Measurements from ENCODE around the gene ZDBF2. TPM values are rescaled to one million over a fixed set of nuclear protein-coding genes. Genes with fewer than 3 reads are reported as not detected.

Gene ZDBF2
- polyA plus RNA-seq, 1 donor: 4.6 TPM

DNA sequence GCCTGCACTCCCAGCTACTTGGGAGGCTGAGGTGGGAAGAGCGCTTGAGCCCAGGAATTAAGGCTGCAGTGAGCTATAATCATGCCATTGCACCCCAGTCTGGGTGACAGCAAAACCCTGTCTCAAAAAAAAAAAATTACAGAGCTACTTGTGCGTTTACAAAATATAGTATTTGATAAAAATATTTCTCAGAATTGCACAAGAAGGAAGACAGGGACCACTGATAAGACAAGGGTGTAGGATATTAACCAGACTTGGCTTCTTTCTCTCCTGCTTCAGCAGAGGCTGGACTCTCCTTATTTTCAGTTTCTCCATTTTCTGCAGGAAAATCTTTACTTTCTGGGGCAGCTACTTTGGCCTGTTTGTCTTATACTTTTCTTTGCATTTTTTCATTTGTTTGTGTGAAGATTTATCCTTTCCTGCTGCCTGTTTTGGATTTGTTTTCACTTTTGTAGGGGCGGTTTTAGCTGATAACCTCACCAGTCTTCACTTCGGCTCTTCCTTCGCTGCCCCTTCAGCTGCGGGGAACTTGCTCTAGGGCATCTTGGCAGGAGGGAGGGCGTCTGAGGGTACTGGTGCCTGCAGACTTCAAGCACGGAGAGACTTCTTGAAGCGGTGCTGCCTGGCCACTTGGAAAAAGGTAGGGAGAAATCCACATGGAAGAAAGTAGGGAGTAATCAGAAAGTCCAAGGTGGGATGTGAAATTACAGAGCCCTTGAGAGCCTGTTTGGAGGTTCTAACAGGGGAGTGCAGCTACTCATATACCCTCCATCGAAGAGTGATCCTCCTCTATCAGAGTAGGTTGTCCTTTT is 14.9 kb upstream of the ZDBF2 start:
- Histone ChIP-seq H3K27ac (ENCODE audit: low read length) (no peak overlapping the region), H3K36me3 (ENCODE audit: control insufficient read depth, insufficient read depth, low read length) (no peaks in the 10 kb centered on the region), H3K4me3 (ENCODE audit: low read length) (no peak overlapping the region), H3K4me1 (ENCODE audit: control insufficient read depth, insufficient read depth, low read length) (no peaks in the 10 kb centered on the region), H3K27me3 (ENCODE audit: control insufficient read depth, insufficient read depth, low read length) (peaks cover 93% of the 10 kb centered on the region), H3K9me3 (ENCODE audit: control insufficient read depth, low read depth, low read length) (no peaks in the 10 kb centered on the region)
- 40% methylated on average over 1 of the region's 10 CpGs for WGBS (ENCODE audit: insufficient coverage, low lambda C conversion rate)
- no peak for DNase-seq

DNA sequence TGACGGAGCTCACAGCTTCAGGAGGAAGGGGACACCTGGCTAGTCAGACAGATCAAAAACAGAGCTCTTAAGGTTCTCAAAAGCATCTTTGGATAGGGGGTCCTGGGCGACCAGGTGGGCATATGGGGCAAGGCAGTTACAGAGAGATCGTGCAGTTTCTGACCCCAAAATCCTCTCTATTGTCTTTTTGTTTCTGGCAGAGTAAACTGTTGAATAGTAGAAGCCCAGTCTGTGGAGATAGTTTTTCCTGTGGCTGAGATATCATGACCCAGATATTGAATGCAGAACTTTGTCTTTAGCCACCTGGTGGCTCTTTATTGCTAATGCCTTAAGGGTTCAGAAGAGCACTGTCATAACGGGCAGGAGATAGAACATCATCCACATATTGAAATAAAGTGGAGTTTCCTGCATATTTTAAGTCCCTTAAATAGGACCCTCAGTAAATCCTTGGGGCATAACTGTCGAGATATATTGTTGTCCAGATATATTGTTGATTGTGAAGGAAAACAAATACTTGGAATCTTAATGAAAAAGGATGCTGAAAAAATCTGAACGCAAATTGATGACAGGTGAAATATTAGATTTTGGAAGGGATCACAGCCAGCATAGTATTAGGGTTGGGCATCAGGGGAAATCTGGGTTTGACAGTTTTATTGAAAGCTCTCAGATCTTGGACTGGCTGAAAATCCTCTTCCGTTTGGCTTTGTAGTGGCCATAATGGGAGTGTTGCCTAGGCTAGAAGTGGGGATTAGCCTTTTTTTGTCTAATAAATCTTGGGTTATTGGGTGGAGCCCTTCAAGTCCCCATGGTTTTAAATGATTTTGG is 14.1 kb upstream of the ZDBF2 start:
- no peak overlapping the region for H3K27ac ChIP-seq (ENCODE audit: low read length)
- H3K4me3 ChIP-seq (ENCODE audit: low read length): no peak overlapping the region
- no peaks in the 10 kb centered on the region for H3K4me1 ChIP-seq (ENCODE audit: control insufficient read depth, insufficient read depth, low read length)
- no peaks in the 10 kb centered on the region for H3K9me3 ChIP-seq (ENCODE audit: control insufficient read depth, low read depth, low read length)
- DNase-seq: no peak
- 69% methylated on average over 1 of the region's 7 CpGs for WGBS (ENCODE audit: insufficient coverage, low lambda C conversion rate)
- no peaks in the 10 kb centered on the region for H3K36me3 ChIP-seq (ENCODE audit: control insufficient read depth, insufficient read depth, low read length)
- peaks cover 94% of the 10 kb centered on the region for H3K27me3 ChIP-seq (ENCODE audit: control insufficient read depth, insufficient read depth, low read length)

DNA sequence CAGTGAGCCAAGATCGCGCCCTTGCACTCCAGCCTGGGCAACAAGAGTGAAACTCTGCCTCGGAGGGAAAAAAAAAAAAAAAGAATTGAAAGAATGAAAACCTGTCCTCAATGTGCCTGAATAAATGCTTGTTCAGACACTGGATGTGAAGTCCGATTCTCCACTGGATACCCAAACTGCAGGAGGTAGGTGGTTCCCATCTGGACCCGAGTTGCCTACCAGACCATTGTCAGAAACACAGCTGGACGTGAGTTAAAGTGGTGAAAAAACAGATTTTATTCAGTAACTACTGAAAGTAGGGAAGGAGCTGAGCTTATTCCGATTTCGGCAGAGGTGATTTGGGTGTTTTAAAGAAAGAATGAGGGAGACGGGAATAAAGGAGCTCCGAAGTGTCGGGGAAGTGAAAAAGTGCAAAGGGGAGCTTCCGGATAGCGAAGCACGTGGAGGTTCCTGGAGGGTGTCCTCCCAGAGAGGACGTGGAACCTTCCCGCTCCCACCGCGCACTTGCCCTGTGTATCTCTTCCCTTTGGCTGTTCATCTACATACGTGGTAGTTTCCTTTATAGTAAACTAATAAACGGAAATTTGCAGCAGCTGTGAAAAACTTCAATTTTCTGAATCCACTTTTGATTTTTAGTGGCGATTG is 10.4 kb upstream of the ZDBF2 start:
- no peak overlapping the region for H3K4me3 ChIP-seq (ENCODE audit: low read length)
- 38% methylated on average over 10 of the region's 21 CpGs for WGBS (ENCODE audit: insufficient coverage, low lambda C conversion rate)
- H3K36me3 ChIP-seq (ENCODE audit: control insufficient read depth, insufficient read depth, low read length): no peaks in the 10 kb centered on the region
- peaks cover 91% of the 10 kb centered on the region for H3K27me3 ChIP-seq (ENCODE audit: control insufficient read depth, insufficient read depth, low read length)
- H3K9me3 ChIP-seq (ENCODE audit: control insufficient read depth, low read depth, low read length): no peaks in the 10 kb centered on the region
- no peak for DNase-seq
- no peaks in the 10 kb centered on the region for H3K4me1 ChIP-seq (ENCODE audit: control insufficient read depth, insufficient read depth, low read length)
- no peak overlapping the region for H3K27ac ChIP-seq (ENCODE audit: low read length)

DNA sequence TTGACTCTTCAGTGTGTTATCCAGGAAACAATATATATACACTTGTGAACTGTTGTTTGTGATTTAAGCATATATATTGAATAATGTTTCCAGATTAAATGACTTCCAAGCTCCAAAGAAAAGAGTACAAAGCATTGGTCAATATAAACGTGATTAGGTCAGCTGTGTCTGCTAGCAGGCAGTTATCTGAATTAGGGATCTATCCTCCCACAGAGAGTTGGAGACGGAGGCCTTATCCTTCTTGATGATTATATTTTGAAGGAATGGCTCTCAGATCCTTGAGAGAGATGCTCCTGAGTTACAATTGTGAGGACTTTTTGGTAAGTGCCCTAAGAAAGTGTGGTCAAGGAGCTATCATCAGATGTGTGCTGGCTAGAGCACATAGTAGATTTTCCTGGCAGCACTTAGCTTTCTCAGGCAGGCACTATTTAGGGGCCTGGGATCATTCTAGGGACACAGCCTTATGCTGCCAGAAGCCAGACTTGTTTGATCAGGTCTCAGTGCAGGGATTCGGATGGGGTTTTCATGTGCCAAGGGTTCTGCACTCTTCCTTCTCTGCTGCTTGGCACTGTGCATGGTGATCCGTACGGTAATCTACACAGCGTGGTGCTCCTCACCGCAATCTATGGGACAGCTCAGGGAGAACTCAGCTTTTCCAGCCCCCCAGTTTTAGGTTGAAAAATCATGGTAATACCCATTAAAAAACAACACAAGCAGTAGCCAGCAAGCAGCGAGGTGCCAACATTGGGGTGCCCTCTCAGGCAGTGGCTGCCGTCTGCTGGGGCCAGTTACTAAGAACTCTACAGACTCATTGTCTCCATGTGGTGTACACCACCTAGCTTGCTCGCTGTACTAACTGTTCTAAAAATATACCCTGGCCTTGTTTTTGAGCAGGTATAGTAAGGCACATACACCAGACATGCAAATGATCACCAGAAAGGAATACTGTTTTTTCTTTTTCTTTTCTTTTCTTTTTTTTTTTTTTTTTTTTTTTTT is 8.0 kb upstream of the ZDBF2 start:
- H3K27me3 ChIP-seq (ENCODE audit: control insufficient read depth, insufficient read depth, low read length): peaks cover 83% of the 10 kb centered on the region
- no peaks in the 10 kb centered on the region for H3K4me1 ChIP-seq (ENCODE audit: control insufficient read depth, insufficient read depth, low read length)
- no peak overlapping the region for H3K4me3 ChIP-seq (ENCODE audit: low read length)
- no peaks in the 10 kb centered on the region for H3K9me3 ChIP-seq (ENCODE audit: control insufficient read depth, low read depth, low read length)
- DNase-seq: no peak
- WGBS (ENCODE audit: insufficient coverage, low lambda C conversion rate): no CpG with 5 or more reads among the region's 10 CpGs
- no peaks in the 10 kb centered on the region for H3K36me3 ChIP-seq (ENCODE audit: control insufficient read depth, insufficient read depth, low read length)
- H3K27ac ChIP-seq (ENCODE audit: low read length): no peak overlapping the region

DNA sequence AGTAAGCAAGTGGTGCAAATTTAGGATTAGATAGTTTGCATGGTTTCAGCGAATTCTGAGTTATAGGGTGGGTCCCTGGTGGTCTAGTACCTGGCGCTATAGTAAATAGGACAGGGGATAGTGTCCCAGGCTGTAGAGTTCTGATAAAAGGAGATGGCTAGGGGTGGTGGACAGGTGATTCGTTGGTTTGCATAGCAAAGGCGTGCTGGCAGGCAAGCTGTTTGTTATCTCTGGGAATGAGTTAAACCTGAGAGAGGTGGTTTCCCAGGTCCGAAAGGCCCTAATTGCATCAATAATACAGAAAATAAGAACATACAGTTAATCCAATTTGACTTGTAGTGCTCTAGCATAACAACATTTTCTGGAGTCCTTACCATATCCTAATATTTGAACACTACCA is 6.9 kb upstream of the ZDBF2 start:
- 14% methylated on average over 1 of the region's 5 CpGs for WGBS (ENCODE audit: insufficient coverage, low lambda C conversion rate)
- DNase-seq: no peak
- Histone ChIP-seq H3K36me3 (ENCODE audit: control insufficient read depth, insufficient read depth, low read length) (no peaks in the 10 kb centered on the region), H3K4me1 (ENCODE audit: control insufficient read depth, insufficient read depth, low read length) (no peaks in the 10 kb centered on the region), H3K9me3 (ENCODE audit: control insufficient read depth, low read depth, low read length) (no peaks in the 10 kb centered on the region), H3K4me3 (ENCODE audit: low read length) (no peak overlapping the region), H3K27me3 (ENCODE audit: control insufficient read depth, insufficient read depth, low read length) (peaks cover 81% of the 10 kb centered on the region), H3K27ac (ENCODE audit: low read length) (no peak overlapping the region)

DNA sequence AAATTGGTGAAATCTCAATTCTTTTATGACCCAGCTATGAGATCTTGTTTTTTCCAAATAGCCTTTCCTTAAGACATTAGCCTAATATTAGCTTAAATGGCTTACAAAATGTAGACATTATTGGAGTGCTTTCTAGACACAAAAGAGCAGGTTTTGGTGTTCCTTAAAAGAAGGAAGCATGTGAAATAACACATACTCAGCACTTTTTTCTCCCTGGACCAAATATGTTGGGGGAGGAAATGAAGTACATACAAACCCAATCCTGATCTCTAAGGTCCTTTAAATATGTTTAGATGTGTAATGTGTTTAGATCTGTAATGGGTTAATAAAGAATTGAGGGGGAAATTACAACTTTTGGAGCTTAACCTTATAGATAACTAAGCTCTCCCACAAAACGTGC is 3.4 kb upstream of the ZDBF2 start:
- no peak for DNase-seq
- H3K27ac ChIP-seq (ENCODE audit: low read length): no peak overlapping the region
- no peak overlapping the region for H3K4me3 ChIP-seq (ENCODE audit: low read length)
- H3K27me3 ChIP-seq (ENCODE audit: control insufficient read depth, insufficient read depth, low read length): peaks cover 82% of the 10 kb centered on the region
- WGBS (ENCODE audit: insufficient coverage, low lambda C conversion rate): no CpG with 5 or more reads among the region's 1 CpG
- no peaks in the 10 kb centered on the region for H3K36me3 ChIP-seq (ENCODE audit: control insufficient read depth, insufficient read depth, low read length)
- peaks cover 3% of the 10 kb centered on the region for H3K9me3 ChIP-seq (ENCODE audit: control insufficient read depth, low read depth, low read length)
- no peaks in the 10 kb centered on the region for H3K4me1 ChIP-seq (ENCODE audit: control insufficient read depth, insufficient read depth, low read length)

DNA sequence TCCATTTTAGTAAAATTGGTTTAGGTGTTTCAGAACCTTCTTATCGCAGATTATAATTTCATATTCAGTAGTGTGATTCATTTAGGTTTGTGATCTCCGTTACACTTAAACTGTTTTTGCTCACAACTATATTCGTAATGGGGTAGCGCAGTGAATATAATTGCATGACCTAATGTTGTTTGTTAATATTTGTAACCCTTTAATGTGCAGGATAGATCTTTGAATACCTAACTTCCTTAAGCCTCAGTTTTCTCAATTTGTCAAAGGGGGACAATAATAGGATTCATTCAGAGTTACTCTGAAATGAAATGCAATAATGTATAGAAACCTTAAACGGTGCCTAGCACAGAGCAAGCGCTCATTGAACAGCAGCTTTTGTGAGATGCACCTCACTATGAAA is 558 bp upstream of the ZDBF2 start:
- WGBS (ENCODE audit: insufficient coverage, low lambda C conversion rate): 33% methylated on average over 1 of the region's 6 CpGs
- H3K4me1 ChIP-seq (ENCODE audit: control insufficient read depth, insufficient read depth, low read length): no peaks in the 10 kb centered on the region
- no peak for DNase-seq
- H3K27ac ChIP-seq (ENCODE audit: low read length): peak overlapping the region; percentile 1
- peak overlapping the region; percentile 59 for H3K4me3 ChIP-seq (ENCODE audit: low read length)
- H3K36me3 ChIP-seq (ENCODE audit: control insufficient read depth, insufficient read depth, low read length): no peaks in the 10 kb centered on the region
- peaks cover 72% of the 10 kb centered on the region for H3K27me3 ChIP-seq (ENCODE audit: control insufficient read depth, insufficient read depth, low read length)
- H3K9me3 ChIP-seq (ENCODE audit: control insufficient read depth, low read depth, low read length): peaks cover 3% of the 10 kb centered on the region

DNA sequence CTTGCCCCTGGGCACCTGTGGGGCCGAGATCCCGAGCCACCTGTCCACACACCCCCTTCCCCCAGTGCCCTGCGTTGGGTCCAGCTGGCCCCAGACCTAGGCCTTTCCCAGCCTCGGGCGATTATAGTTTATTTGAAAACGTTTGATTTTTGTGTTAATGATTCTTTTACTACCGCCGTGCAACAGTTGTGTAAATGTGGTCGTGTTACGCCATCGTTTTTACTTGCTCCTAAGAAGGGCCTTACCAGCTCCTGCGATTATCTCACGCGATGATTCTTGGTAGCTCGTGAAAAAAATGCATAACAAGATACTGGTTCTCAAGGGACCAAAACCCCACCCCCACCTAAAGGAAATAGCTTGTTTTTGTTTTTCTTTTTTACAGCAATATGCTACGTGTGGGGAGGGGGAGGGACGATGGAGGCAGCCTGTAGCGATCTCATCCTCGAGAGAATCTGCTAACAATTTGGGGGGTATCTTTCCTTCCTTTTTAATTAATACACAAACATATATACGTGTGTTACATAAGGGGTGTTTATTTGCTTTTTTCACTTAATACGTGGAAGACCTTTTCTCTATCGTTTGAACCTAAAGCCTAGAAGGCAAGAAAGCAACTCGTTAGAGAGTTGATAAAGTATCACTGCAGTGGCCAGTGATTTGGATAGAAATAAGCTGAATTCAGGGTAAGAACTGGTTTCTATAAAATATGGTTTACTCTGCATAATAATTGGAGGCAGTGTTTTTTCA is 1.0 kb downstream of the ZDBF2 start:
- WGBS (ENCODE audit: insufficient coverage, low lambda C conversion rate): 10% methylated on average over 2 of the region's 23 CpGs
- peaks cover 3% of the 10 kb centered on the region for H3K9me3 ChIP-seq (ENCODE audit: control insufficient read depth, low read depth, low read length)
- peak overlapping the region; percentile 59 for H3K4me3 ChIP-seq (ENCODE audit: low read length)
- H3K4me1 ChIP-seq (ENCODE audit: control insufficient read depth, insufficient read depth, low read length): no peaks in the 10 kb centered on the region
- H3K36me3 ChIP-seq (ENCODE audit: control insufficient read depth, insufficient read depth, low read length): no peaks in the 10 kb centered on the region
- DNase-seq: peak; percentile 5 to 47
- H3K27ac ChIP-seq (ENCODE audit: low read length): no peak overlapping the region
- peaks cover 67% of the 10 kb centered on the region for H3K27me3 ChIP-seq (ENCODE audit: control insufficient read depth, insufficient read depth, low read length)

DNA sequence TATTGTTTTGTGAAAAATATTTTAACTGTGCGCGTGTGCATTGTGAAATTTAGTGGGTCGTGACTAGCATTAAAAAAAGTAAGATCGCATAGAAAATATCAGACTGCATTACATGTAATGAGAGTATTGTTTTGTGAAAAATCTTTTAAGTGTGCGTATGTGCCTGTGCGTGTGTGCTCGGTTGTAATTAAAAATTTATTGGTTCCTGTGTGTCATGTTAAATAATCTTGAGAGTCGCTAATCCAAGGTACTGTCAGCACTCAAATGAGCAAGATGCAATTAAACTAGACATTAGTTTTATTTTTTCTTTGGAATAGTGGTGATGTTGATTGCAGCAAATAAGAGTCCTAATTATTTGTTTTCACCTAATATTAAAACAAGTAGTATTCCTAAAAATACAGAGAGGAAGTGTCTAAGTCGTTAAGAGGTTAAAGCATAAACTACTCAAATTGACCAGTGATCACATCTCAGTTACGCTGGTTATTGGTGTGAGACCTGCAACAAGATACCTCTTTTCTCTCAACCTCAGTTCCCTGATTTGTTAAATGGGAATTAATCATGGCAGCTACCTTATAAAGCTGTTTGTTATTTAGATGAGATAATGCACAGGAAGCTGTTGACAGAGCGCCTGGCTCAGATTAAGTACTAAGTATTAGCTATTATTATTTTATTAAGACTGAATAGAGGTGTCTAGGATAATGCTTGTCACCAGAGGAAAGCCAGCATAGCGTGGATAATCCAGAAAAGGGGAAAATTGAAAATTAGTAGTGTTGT is 1.9 kb downstream of the ZDBF2 start:
- Histone ChIP-seq H3K4me3 (ENCODE audit: low read length) (no peak overlapping the region), H3K36me3 (ENCODE audit: control insufficient read depth, insufficient read depth, low read length) (no peaks in the 10 kb centered on the region), H3K27ac (ENCODE audit: low read length) (no peak overlapping the region), H3K9me3 (ENCODE audit: control insufficient read depth, low read depth, low read length) (peaks cover 3% of the 10 kb centered on the region), H3K4me1 (ENCODE audit: control insufficient read depth, insufficient read depth, low read length) (no peaks in the 10 kb centered on the region), H3K27me3 (ENCODE audit: control insufficient read depth, insufficient read depth, low read length) (peaks cover 61% of the 10 kb centered on the region)
- no peak for DNase-seq
- WGBS (ENCODE audit: insufficient coverage, low lambda C conversion rate): 30% methylated on average over 4 of the region's 12 CpGs
